ENCODE measurements around the gene GEN1. TPM values are rescaled to one million over a fixed set of nuclear protein-coding genes. Genes with fewer than 3 reads are reported as not detected.

GEN1 gene
- total and polyA plus RNA-seq, 10 of the 15 experiments (the other 5 are each of a cell fraction or from before 2014, with no cell fraction given) = 6.0 to 49.6 (median 36.0) TPM

- no peak for TF ChIP-seq MEF2B (IDR thresholded peaks at IDR 0.05; ENCODE audit: partially characterized antibody, poor library complexity, severe bottlenecking)
- peak in 1 of 2 experiments; percentile 96; a peak in 2 of 4 replicates for TF ChIP-seq ETV6 (conservative IDR thresholded peaks at IDR 0.05 in 1 of 2, IDR thresholded peaks at IDR 0.05 in 1 of 2; ENCODE audit: borderline replicate concordance in 1 of 2, low read depth in 1 of 2)
- TF ChIP-seq ZSCAN29 (IDR thresholded peaks at IDR 0.05) = no peak
- no peak for TF ChIP-seq PAX5 (IDR thresholded peaks at IDR 0.05; ENCODE audit: borderline replicate concordance, low read depth, low read length)
- no peak for TF ChIP-seq FOXK2 (IDR thresholded peaks at IDR 0.05)
- TF ChIP-seq POU2F2 (IDR thresholded peaks at IDR 0.05; ENCODE audit: borderline replicate concordance, low read depth, low read length) = peak; percentile 54; the same call in 1 of the 3 replicates
- TF ChIP-seq ESRRA (IDR thresholded peaks at IDR 0.05; ENCODE audit: low read length) = peak; percentile 80; the same call in 1 of the 2 replicates
- TF ChIP-seq HDAC6 (IDR thresholded peaks at IDR 0.05; ENCODE audit: unreplicated experiment) = no peak
- TF ChIP-seq, protein P1, sequence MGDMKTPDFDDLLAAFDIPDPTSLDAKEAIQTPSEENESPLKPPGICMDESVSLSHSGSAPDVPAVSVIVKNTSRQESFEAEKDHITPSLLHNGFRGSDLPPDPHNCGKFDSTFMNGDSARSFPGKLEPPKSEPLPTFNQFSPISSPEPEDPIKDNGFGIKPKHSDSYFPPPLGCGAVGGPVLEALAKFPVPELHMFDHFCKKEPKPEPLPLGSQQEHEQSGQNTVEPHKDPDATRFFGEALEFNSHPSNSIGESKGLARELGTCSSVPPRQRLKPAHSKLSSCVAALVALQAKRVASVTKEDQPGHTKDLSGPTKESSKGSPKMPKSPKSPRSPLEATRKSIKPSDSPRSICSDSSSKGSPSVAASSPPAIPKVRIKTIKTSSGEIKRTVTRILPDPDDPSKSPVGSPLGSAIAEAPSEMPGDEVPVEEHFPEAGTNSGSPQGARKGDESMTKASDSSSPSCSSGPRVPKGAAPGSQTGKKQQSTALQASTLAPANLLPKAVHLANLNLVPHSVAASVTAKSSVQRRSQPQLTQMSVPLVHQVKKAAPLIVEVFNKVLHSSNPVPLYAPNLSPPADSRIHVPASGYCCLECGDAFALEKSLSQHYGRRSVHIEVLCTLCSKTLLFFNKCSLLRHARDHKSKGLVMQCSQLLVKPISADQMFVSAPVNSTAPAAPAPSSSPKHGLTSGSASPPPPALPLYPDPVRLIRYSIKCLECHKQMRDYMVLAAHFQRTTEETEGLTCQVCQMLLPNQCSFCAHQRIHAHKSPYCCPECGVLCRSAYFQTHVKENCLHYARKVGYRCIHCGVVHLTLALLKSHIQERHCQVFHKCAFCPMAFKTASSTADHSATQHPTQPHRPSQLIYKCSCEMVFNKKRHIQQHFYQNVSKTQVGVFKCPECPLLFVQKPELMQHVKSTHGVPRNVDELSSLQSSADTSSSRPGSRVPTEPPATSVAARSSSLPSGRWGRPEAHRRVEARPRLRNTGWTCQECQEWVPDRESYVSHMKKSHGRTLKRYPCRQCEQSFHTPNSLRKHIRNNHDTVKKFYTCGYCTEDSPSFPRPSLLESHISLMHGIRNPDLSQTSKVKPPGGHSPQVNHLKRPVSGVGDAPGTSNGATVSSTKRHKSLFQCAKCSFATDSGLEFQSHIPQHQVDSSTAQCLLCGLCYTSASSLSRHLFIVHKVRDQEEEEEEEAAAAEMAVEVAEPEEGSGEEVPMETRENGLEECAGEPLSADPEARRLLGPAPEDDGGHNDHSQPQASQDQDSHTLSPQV (IDR thresholded peaks at IDR 0.05) = no peak
Observed at GRCh38 chr2:17753803-17754663, at the start of gene GEN1, which contains the start of gene SMC6 (continued).
